Activated naive CD4-positive, alpha-beta T cell treated with anti-CD3 and anti-CD28 coated beads for 36 hours (primary cell): ENCODE data around the gene CCL25. TPM values are rescaled to one million over a fixed set of nuclear protein-coding genes. Genes with fewer than 3 reads are reported as not detected.

Source experiments
- CTCF ChIA-PET: fragments of 350-600 bp; sonication (Branson Sonifier 250); formaldehyde crosslinking; loops from one replicate; lab custom pipeline; 2021; ENCODE audit warnings: antibody characterized with exemption; lab: Charles Lee
- DNase-seq: peaks from one replicate; pipeline ENCODE4 v3.0.0-alpha.2; 2020
- H3K27ac Mint-ChIP-seq: one replicate; pipeline ENCODE4 v1.8.0; 2021; ENCODE audit warnings: mild to moderate bottlenecking, mixed read lengths
- H3K27me3 Mint-ChIP-seq: one replicate; pipeline ENCODE4 v1.8.0; 2021; ENCODE audit warnings: low read depth, mixed read lengths
- H3K36me3 Mint-ChIP-seq: one replicate; pipeline ENCODE4 v1.8.0; 2021; ENCODE audit warnings: low read depth, mixed read lengths
- H3K4me1 Mint-ChIP-seq: one replicate; pipeline ENCODE4 v1.8.0; 2021; ENCODE audit warnings: low read depth, mixed read lengths
- H3K4me3 Mint-ChIP-seq: one replicate; pipeline ENCODE4 v1.8.0; 2021; ENCODE audit warnings: mild to moderate bottlenecking, moderate library complexity, mixed read lengths
- H3K9me3 Mint-ChIP-seq: one replicate; pipeline ENCODE4 v1.8.0; 2021; ENCODE audit warnings: mixed read lengths
- intact Hi-C: fragments of 100-400 bp; cut with micrococcal nuclease; formaldehyde crosslinking; loops from one replicate; pipeline ENCODE4 v1.15.1; 2023
- total RNA-seq, 2 experiments: library from RNA; stranded (reverse); gene quantifications; one replicate each; pipeline ENCODE4 v1.2.3, GENCODE V29; 2021

The CCL25 gene
- total RNA-seq, 2 experiments from 2014 or later: not detected

DNA sequence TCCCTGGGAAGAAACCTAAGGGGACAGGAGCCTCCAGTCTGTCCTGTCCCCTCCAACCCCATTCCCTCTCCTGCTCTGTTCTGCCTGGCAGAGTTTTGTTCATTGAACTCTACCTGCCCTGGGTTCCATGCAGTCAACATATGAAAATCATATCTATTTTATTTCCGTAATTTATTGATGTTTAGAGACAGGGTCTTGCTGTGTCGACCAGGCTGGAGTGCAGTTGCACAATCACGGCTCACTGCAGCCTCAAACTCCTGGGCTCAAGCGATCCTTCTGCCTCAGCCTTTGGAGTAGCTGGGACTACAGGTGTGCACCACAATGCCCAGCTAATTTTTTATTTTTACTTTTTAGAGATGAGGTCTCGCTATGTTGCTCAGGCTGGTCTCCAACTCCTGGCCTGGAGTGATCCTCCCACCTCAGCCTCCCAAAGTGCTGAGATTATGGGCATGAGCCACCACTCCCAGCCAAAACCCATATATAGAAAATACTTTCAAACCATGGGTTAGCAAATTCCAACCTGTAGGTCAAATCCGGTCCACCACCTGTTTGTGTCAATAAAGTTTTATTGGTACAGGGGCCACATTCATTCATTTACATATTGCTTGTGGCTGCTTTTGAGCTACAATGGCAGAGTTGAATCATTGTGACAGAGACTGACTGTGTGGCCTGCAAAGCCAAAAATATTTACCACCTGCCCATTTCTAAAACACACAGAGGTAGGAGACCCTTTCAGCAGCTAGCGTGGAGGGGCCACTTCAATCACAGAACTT, 57.5 kb downstream of the CCL25 start:
- Mint-ChIP-seq H3K36me3 (no peaks in the 10 kb centered on the region), H3K4me1 (no peaks in the 10 kb centered on the region), H3K9me3 (no peaks in the 10 kb centered on the region), H3K27ac (no peak overlapping the region), H3K4me3 (no peak overlapping the region), H3K27me3 (peaks cover 12% of the 10 kb centered on the region)
- CTCF ChIA-PET: interaction anchor here (0.5 kb wide), 1 partner anchor 943 kb away, joined by 4 read pairs; no protein-coding TSS in a partner anchor
- DNase-seq: no peak
- intact Hi-C loops: no loop called here

GRCh38 chr19:8110931-8111330, 58.4 kb downstream of the CCL25 start:
- Mint-ChIP-seq H3K4me1 (no peaks in the 10 kb centered on the region), H3K4me3 (no peak overlapping the region), H3K27me3 (peaks cover 12% of the 10 kb centered on the region), H3K27ac (no peak overlapping the region), H3K9me3 (no peaks in the 10 kb centered on the region), H3K36me3 (no peaks in the 10 kb centered on the region)
- CTCF ChIA-PET: no interaction called here
- intact Hi-C loops: no loop called here
- DNase-seq: no peak

DNA sequence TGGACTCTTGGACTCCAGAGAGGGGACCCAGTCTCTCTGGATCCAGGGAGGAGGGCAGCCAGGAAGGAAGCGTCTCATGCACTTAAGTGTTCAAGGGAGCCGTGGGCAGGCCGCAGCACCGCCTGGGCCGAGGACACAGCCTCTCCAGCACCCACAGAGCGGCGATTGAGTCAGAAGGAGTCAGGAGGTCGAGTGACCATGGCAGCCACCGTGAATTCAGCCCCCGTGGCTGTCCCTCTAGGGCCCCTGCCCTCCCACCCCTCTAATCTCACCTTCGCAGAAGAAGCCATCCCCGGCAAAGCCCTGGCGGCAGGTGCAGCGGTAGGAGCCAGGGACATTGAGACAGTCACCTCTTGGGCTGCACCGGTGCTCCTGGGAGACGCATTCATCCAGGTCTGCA, 58.8 kb downstream of the CCL25 start:
- Mint-ChIP-seq H3K4me3 (no peak overlapping the region), H3K27me3 (peaks cover 12% of the 10 kb centered on the region), H3K9me3 (no peaks in the 10 kb centered on the region), H3K4me1 (no peaks in the 10 kb centered on the region), H3K36me3 (no peaks in the 10 kb centered on the region), H3K27ac (no peak overlapping the region)
- DNase-seq: no peak
- intact Hi-C loops: no loop called here
- CTCF ChIA-PET: no interaction called here

Other genes starting within 250 kb of the CCL25 start
- gene EVI5L, start 222.5 kb upstream of the CCL25 start, total RNA-seq: 1 to 10 TPM; 5.2 TPM
- under 1 TPM; 0.07 to 0.12 TPM for gene PRR36, start 178.4 kb upstream of the CCL25 start, total RNA-seq
- not detected for gene LRRC8E, start 164.2 kb upstream of the CCL25 start, total RNA-seq
- 10 to 100 TPM; 39.1 to 39.8 TPM for gene MAP2K7, start 148.9 kb upstream of the CCL25 start, total RNA-seq
- gene TGFBR3L, start 137.9 kb upstream of the CCL25 start, total RNA-seq: 1 to 10 TPM; 1.7 to 3.7 TPM
- gene SNAPC2, start 132.4 kb upstream of the CCL25 start, total RNA-seq: 10 to 100 TPM; 10.9 to 12.4 TPM
- under 1 TPM in 1 of 2 experiments, not detected in 1; 0.43 TPM for gene CTXN1, start 126.6 kb upstream of the CCL25 start, total RNA-seq
- 10 to 100 TPM; 88.8 to 88.9 TPM for gene TIMM44, start 109.1 kb upstream of the CCL25 start, total RNA-seq
- 100 to 1,000 TPM; 135 to 140 TPM for gene ELAVL1, start 47.1 kb upstream of the CCL25 start, total RNA-seq
- gene FBN3, start 96.8 kb downstream of the CCL25 start, total RNA-seq: not detected
- gene CERS4, start 156.6 kb downstream of the CCL25 start, total RNA-seq: 10 to 100 TPM; 15.7 to 19.4 TPM